Small intestine (tissue), 7 donors: ENCODE results near the gene PLEKHA8. TPM values are rescaled to one million over a fixed set of nuclear protein-coding genes. Genes with fewer than 3 reads are reported as not detected.

Source experiments
- DNase-seq, 2 donors: peaks; one replicate each; pipeline versions ENCODE4 v3.0.0 to v3.0.0-alpha.2; 2013
- FAIRE-seq: peaks from 2 replicates; lab custom pipeline; 2012; peaks lifted over from hg19 to GRCh38; lab: Jason Lieb, UNC
- H3K27ac ChIP-seq, 3 donors: one replicate each; pipeline ENCODE4 v1.5.1; 2013; ENCODE audit warnings: low read length in 2 of 3, mild to moderate bottlenecking in 2 of 3, control low read depth in 1 of 3, inconsistent platforms in 1 of 3, low read depth in 1 of 3, moderate library complexity in 1 of 3
- H3K27me3 ChIP-seq, 3 donors: one replicate each; pipeline ENCODE4 v1.6.1; 2013; ENCODE audit warnings: low read length in 3 of 3, inconsistent platforms in 1 of 3; ENCODE audit not compliant: control insufficient read depth in 3 of 3, insufficient read depth in 3 of 3
- H3K36me3 ChIP-seq, 3 donors: one replicate each; pipeline ENCODE4 v1.6.1; 2013; ENCODE audit warnings: low read length in 3 of 3, inconsistent platforms in 1 of 3, low read depth in 1 of 3, mild to moderate bottlenecking in 1 of 3, moderate library complexity in 1 of 3; ENCODE audit not compliant: control insufficient read depth in 3 of 3, insufficient read depth in 2 of 3
- H3K4me1 ChIP-seq, 3 donors: one replicate each; pipeline ENCODE4 v1.6.1; 2013; ENCODE audit warnings: low read length in 2 of 3, inconsistent platforms in 1 of 3, low read depth in 1 of 3, mild to moderate bottlenecking in 1 of 3, moderate library complexity in 1 of 3; ENCODE audit not compliant: control insufficient read depth in 3 of 3, insufficient read depth in 2 of 3
- H3K4me3 ChIP-seq, 3 donors: one replicate each; pipeline ENCODE4 v1.5.1; 2013; ENCODE audit warnings: low read length in 3 of 3, control low read depth in 1 of 3, inconsistent platforms in 1 of 3, low read depth in 1 of 3, mild to moderate bottlenecking in 1 of 3, moderate library complexity in 1 of 3
- H3K9me3 ChIP-seq, 2 donors: one replicate each; pipeline ENCODE4 v1.6.1; 2013; ENCODE audit warnings: low read depth in 1 of 2, low read length in 1 of 2; ENCODE audit not compliant: control insufficient read depth in 2 of 2, insufficient read depth in 1 of 2
- WGBS, 3 donors: extraction: QIAGEN DNeasy Blood & Tissue Kit; methylation state at CpG; one replicate each; pipeline ENCODE4 v1.1.7; 2013; 5-methylcytosine and 5-hydroxymethylcytosine counted together
- polyA plus RNA-seq, 4 donors: library from polyadenylated mRNA; stranded (reverse) in 3 of 4; unstranded in 1 of 4; fragments of 200-250 nt in 3 of 4; fragments of 120-200 nt in 1 of 4; gene quantifications; one replicate each; pipeline versions ENCODE4 v1.2.1 to v1.2.3, GENCODE V29; 2013
- donor health status: healthy with polysubstance abuse.
- donor health status: control.
- donor health status: control.
- donor health status: Bipolar disorder and iron deficiency.
- donor health status: healthy.

PLEKHA8 gene
- polyA plus RNA-seq, 4 donors: 3.8 to 5.0 (median 4.4) TPM

DNA sequence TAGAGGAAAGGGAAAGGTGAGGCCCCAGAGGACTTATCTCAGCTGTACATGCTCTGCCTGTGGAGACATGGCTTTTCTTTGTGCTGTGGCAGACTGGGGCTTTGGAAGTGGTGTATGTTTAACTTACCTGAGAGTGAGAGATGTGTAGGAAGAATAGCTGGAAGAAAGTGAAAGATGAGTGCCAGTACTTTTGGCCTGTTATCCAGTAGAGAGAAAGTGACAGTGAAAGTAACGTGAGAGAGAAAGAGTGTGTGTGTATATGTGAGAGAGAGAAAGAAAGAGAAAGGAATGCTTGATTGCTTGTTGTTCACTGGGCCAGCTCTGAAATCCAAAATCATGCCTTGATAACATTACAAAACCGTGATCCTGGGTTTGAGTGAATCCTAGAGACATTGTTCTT lies 132.1 kb downstream of the PLEKHA8 start:
- H3K36me3 ChIP-seq: peaks cover 0 to 3% (median 0%) of the 10 kb centered on the region in 3 donors
- H3K9me3 ChIP-seq: no peaks in the 10 kb centered on the region
- no peak overlapping the region for H3K27ac ChIP-seq
- FAIRE-seq (no peak), DNase-seq (peak in 1 of 2 donors; percentile 17)
- no peak overlapping the region for H3K4me3 ChIP-seq
- peaks cover 0 to 16% (median 3%) of the 10 kb centered on the region in 3 donors for H3K4me1 ChIP-seq
- WGBS, 3 donors: 71 to 81% (median 75%) methylated on average over 2 of the region's 2 CpGs
- H3K27me3 ChIP-seq: no peaks in the 10 kb centered on the region

DNA sequence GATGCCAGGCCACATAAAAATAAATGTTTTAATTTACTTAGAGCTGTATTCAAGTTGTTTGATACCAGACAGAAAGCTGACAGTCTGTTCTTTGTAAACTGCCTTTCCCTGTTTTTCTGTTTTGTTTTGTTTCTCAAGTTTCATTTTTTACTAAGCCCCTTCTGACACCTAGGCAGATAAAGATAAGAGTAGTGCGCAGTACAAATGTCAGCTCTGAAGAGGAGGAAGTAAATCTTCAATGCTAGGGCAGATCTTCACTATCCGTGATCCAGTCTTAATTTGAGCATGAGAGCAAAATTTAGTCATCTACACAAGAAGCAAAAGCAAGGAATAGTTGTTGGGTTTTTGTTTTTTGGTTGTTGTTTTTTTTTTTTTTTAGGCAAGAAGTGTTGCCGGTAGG lies 133.9 kb downstream of the PLEKHA8 start:
- no peak for FAIRE-seq

DNA sequence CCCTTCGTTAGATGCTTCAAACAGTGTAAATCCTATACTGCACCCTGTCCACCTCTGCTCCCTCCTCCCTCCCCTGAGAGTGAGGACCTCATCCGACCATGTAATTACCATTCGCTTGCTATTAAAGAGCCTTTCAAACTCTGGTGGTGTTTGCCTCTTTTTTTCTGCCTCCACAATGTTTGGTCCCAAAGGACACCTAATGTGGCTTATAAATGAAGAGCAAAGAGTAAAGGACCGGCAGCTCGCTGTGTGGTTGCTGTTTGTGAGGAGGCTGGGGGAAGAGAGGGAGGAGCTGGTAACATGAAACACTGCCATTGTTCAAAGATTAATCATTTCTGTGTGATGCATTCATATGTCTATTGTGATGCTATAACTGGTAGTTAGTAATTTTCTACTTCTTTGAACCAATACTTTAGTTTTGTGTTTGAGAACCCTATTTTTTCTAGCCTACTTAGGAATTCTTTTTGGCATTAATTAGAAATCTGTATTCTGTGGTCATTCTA lies 134.5 kb downstream of the PLEKHA8 start:
- peak overlapping the region in 1 of 3 donors; percentile 43 for H3K27ac ChIP-seq
- H3K4me3 ChIP-seq: no peak overlapping the region
- H3K36me3 ChIP-seq: peaks cover 0 to 3% (median 0%) of the 10 kb centered on the region in 3 donors
- 54 to 72% (median 68%) methylated on average over 5 of the region's 5 CpGs for WGBS, 3 donors
- H3K9me3 ChIP-seq: no peaks in the 10 kb centered on the region
- no peak for FAIRE-seq
- peak in 1 of 2 donors; percentile 35 for DNase-seq
- no peaks in the 10 kb centered on the region for H3K27me3 ChIP-seq
- H3K4me1 ChIP-seq: peaks cover 0 to 22% (median 3%) of the 10 kb centered on the region in 3 donors

More for the DNA sequence above, 133.9 kb downstream of the PLEKHA8 start:
- no peak overlapping the region for H3K27ac ChIP-seq
- no peaks in the 10 kb centered on the region for H3K9me3 ChIP-seq
- H3K4me1 ChIP-seq: peaks cover 0 to 22% (median 3%) of the 10 kb centered on the region in 3 donors
- WGBS, 3 donors: 63 to 77% (median 74%) methylated on average over 3 of the region's 3 CpGs
- DNase-seq: no peak
- peaks cover 0 to 3% (median 0%) of the 10 kb centered on the region in 3 donors for H3K36me3 ChIP-seq
- H3K27me3 ChIP-seq: no peaks in the 10 kb centered on the region
- no peak overlapping the region for H3K4me3 ChIP-seq

DNA sequence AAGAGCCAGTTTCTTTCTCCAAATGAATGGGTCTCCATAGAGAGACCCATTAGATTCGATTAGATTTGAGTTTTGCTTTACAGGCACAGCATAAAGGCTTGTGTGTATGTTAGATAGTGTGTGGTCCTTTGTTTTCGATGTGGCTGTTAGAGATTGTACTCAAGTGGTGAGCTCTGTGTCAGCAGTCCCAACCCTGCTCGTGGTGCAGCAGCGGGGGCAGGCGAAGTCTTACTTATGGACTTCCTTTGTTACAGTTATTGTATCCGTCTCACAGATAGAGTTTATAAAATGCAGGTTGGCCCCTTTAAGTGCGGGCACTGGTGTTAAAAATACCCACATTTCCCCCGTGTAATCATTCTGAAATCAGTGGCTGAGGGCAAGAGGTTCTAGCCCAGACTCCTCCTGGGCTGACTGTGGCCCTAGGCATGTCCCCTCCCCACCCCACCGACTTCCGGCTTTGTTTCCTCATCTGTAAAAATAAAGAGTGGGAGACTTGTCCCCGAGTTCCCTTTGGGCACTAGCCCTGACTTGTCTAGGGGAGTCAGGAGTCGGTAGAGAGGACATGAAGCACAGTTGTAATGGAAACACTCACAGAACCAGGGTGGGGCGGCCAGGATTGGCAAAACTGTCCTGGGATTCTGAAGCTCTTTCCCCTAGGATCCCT lies 135.2 kb downstream of the PLEKHA8 start:
- peak overlapping the region in 1 of 3 donors; percentile 53 for H3K27ac ChIP-seq
- WGBS, 3 donors: 55 to 70% (median 63%) methylated on average over 13 of the region's 13 CpGs
- no peak for FAIRE-seq

DNA sequence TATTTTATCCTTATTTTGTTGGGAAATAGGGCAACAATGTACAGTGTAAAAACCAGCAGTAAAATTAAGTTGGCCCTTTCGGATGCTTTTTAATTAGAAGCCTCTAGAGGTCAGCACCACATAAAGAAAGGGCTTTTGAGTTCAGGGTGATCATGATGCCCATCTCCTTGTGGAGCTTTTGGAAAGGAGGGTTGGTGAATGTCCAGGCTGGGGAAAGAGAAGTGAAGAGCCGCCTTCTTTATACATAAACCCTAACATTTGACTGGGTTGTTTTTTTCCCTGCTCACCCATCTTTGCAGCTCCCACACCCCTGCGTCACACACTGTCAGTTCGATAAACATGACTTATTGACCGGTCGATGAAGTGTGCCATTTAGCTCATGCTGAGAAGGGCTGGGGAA lies 136.4 kb downstream of the PLEKHA8 start:
- no peak overlapping the region for H3K4me3 ChIP-seq
- no peak overlapping the region for H3K27ac ChIP-seq
- FAIRE-seq (no peak), DNase-seq (peak; percentile 47 to 48)
- no peaks in the 10 kb centered on the region for H3K27me3 ChIP-seq
- WGBS, 3 donors: 79 to 83% (median 81%) methylated on average over 6 of the region's 6 CpGs
- H3K36me3 ChIP-seq: peaks cover 0 to 3% (median 0%) of the 10 kb centered on the region in 3 donors
- peaks cover 0 to 19% (median 3%) of the 10 kb centered on the region in 3 donors for H3K4me1 ChIP-seq
- no peaks in the 10 kb centered on the region for H3K9me3 ChIP-seq

More for the DNA sequence above, 135.2 kb downstream of the PLEKHA8 start:
- Histone ChIP-seq H3K4me3 (no peak overlapping the region), H3K9me3 (no peaks in the 10 kb centered on the region), H3K36me3 (peaks cover 0 to 3% (median 0%) of the 10 kb centered on the region in 3 donors), H3K4me1 (peaks cover 0 to 22% (median 3%) of the 10 kb centered on the region in 3 donors), H3K27me3 (no peaks in the 10 kb centered on the region)
- DNase-seq: no peak

DNA sequence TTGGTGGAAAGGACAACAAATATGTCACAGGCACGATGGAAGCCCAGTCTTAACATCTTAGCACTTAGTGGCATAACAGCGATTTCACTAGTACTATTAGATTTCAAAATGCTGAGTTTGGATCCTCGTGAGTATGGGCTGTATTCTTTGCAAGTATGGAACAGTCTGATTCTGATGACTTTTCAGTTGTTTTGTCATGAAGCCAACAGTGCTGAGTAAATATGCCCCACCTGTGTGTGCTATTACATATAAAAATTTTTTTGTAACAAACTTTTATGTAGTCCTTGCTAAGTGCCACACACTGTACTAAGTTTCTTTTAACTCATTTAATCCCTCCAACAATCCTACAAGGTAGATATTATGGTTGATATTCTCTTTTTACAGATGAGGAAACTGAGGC lies 137.4 kb downstream of the PLEKHA8 start:
- DNase-seq: no peak
- H3K4me1 ChIP-seq: peaks cover 0 to 12% (median 3%) of the 10 kb centered on the region in 3 donors
- no peak for FAIRE-seq
- H3K27ac ChIP-seq: no peak overlapping the region
- H3K27me3 ChIP-seq: no peaks in the 10 kb centered on the region
- 65 to 79% (median 69%) methylated on average over 3 of the region's 3 CpGs for WGBS, 3 donors
- no peaks in the 10 kb centered on the region for H3K9me3 ChIP-seq
- H3K36me3 ChIP-seq: no peaks in the 10 kb centered on the region
- no peak overlapping the region for H3K4me3 ChIP-seq

DNA sequence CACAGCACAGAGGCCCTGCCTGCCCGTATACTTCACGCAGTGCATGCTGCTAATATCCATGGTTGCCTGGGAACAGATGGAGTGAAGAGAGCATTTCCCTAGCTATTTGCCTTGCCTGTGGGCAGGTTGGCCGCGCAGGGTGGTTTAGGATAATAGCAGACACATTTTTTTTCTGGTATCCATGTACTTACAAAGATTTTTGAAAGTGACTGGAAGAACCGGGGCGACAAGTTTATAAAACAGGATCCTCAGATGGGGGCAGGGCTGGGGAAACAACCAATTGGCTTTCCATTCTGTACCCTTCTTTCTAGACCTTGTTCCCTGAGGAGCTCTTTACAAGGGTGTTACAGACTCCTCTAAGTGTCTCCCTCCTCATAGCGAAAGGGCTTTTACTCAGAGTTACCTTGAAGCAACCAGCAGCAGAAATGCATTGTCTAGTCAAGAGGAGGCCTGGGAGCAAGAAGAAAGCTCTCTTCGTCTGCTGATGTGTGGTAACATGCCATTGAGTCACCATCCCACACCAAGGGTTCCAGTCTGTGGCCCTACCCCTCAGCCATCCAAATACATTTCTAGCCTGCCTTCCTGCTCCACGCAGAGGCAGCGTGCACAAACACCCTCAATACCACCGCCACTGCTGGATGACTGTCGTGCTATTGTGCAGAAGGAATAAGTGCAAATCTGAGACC lies 138.1 kb downstream of the PLEKHA8 start:
- FAIRE-seq (no peak), DNase-seq (peak in 1 of 2 donors; percentile 48)
- no peak overlapping the region for H3K27ac ChIP-seq
- no peak overlapping the region for H3K4me3 ChIP-seq
- peaks cover 0 to 12% (median 3%) of the 10 kb centered on the region in 3 donors for H3K4me1 ChIP-seq
- no peaks in the 10 kb centered on the region for H3K36me3 ChIP-seq
- WGBS, 3 donors: 63 to 76% (median 68%) methylated on average over 12 of the region's 12 CpGs
- H3K27me3 ChIP-seq: no peaks in the 10 kb centered on the region
- H3K9me3 ChIP-seq: no peaks in the 10 kb centered on the region

DNA sequence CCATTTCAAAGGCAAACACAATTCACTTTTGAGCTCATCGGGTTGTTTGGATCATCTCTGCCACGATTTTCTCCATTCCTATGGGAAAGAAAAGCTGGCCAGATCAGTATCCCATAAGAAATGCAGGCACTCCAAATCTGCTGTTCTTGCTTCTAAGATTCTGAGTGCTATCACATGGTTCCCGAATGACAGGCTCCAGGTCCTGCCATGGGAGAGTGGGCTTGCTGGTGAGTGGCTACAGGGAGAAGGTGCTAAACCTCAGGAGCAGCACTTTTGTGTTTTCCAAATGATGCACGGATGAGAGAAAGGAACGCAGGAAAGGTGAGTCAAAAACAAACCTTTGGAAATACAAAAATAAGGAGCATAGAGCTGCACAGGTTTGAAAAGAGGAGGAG lies 138.6 kb downstream of the PLEKHA8 start:
- FAIRE-seq: no peak
- WGBS, 3 donors: 78 to 90% (median 81%) methylated on average over 5 of the region's 5 CpGs

More for the DNA sequence above, 138.6 kb downstream of the PLEKHA8 start:
- Histone ChIP-seq H3K27me3 (no peaks in the 10 kb centered on the region), H3K4me1 (peaks cover 0 to 12% (median 3%) of the 10 kb centered on the region in 3 donors), H3K36me3 (no peaks in the 10 kb centered on the region), H3K27ac (no peak overlapping the region), H3K9me3 (no peaks in the 10 kb centered on the region), H3K4me3 (no peak overlapping the region)
- no peak for DNase-seq
